ENCODE results near the gene FOXO3. TPM values are rescaled to one million over a fixed set of nuclear protein-coding genes. Genes with fewer than 3 reads are reported as not detected.

Gene FOXO3
- total and polyA plus RNA-seq, 3 donors from 2014 or later: 27.5 to 112 (median 81.5) TPM

DNA sequence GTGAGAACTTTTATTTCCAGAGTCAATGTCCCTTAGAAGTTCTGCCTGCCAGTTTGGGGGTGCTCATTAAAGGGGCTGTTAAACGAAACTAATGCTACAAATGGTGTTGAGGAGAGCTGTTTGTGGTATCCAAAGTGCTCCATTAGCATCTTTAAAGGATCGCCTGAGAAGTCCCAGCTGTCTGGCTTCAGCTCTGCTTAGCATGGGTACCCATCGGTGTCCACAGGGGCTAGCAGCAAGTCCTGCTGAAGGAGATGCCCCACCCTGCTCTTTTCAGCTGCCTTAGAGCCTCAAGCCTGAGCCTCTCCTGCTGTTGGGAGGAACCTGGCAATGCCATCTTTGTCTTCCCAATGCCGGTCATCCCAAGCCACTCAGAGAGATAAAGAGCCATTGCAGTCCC, 111.1 kb downstream of the FOXO3 start:
- H3K9me3 ChIP-seq: no peaks in the 10 kb centered on the region
- TF ChIP-seq, protein P1, sequence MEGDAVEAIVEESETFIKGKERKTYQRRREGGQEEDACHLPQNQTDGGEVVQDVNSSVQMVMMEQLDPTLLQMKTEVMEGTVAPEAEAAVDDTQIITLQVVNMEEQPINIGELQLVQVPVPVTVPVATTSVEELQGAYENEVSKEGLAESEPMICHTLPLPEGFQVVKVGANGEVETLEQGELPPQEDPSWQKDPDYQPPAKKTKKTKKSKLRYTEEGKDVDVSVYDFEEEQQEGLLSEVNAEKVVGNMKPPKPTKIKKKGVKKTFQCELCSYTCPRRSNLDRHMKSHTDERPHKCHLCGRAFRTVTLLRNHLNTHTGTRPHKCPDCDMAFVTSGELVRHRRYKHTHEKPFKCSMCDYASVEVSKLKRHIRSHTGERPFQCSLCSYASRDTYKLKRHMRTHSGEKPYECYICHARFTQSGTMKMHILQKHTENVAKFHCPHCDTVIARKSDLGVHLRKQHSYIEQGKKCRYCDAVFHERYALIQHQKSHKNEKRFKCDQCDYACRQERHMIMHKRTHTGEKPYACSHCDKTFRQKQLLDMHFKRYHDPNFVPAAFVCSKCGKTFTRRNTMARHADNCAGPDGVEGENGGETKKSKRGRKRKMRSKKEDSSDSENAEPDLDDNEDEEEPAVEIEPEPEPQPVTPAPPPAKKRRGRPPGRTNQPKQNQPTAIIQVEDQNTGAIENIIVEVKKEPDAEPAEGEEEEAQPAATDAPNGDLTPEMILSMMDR (IDR thresholded peaks at IDR 0.05): no peak
- TF ChIP-seq POLR2A (IDR thresholded peaks at IDR 0.05): no peak
- H3K27ac ChIP-seq: no peak overlapping the region
- no peaks in the 10 kb centered on the region for H3K36me3 ChIP-seq (ENCODE audit: low read depth, missing control alignments)
- WGBS, 2 donors: 63 to 73% methylated on average over 3 to 4 of the region's 4 CpGs
- intact Hi-C loops (cut with DNase I; ENCODE audit: low total_unique reads): no loop called here
- no peaks in the 10 kb centered on the region for H3K27me3 ChIP-seq
- no peak for DNase-seq
- no peak overlapping the region for H3K4me3 ChIP-seq
- H3K4me1 ChIP-seq: peaks cover 38% of the 10 kb centered on the region

DNA sequence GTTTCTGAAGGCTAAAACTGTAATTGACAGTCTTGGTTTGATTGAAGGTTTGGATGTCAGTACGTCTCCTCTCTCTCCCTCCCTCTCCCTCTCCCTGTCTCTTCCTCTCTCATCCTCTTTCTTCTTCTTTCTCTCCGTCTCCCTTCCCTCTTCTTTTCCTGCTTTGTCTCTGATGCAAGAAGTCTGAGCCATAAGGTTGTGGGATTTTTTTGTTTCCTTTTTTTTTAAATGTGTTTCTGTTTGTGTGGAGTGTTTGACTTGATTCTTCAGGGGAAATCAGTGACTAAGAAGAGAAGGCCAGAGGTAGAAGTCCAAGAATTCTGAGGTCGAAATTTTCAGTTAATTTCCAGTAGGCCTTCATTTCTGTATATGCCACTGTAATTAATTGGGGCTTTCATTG, 111.9 kb downstream of the FOXO3 start:
- Histone ChIP-seq H3K27ac (no peak overlapping the region), H3K4me1 (peaks cover 46% of the 10 kb centered on the region), H3K27me3 (no peaks in the 10 kb centered on the region), H3K4me3 (no peak overlapping the region), H3K36me3 (ENCODE audit: low read depth, missing control alignments) (no peaks in the 10 kb centered on the region), H3K9me3 (no peaks in the 10 kb centered on the region)
- intact Hi-C loops (cut with DNase I; ENCODE audit: low total_unique reads): no loop called here
- WGBS, 2 donors: 65 to 81% methylated on average over 3 of the region's 3 CpGs
- DNase-seq: no peak
- TF ChIP-seq POLR2A (IDR thresholded peaks at IDR 0.05): no peak
- TF ChIP-seq, protein P1 (IDR thresholded peaks at IDR 0.05): no peak

- intact Hi-C loops (cut with DNase I; ENCODE audit: low total_unique reads): no loop called here
- Histone ChIP-seq H3K4me3 (no peak overlapping the region), H3K36me3 (ENCODE audit: low read depth, missing control alignments) (no peaks in the 10 kb centered on the region), H3K27ac (no peak overlapping the region), H3K27me3 (no peaks in the 10 kb centered on the region), H3K4me1 (peaks cover 43% of the 10 kb centered on the region), H3K9me3 (no peaks in the 10 kb centered on the region)
- no peak for TF ChIP-seq POLR2A (IDR thresholded peaks at IDR 0.05)
- TF ChIP-seq, protein P1 (IDR thresholded peaks at IDR 0.05): no peak
- no peak for DNase-seq
- 87 to 96% methylated on average over 6 of the region's 6 CpGs for WGBS, 2 donors
Observed at GRCh38 chr6:108673153-108673552, 112.4 kb downstream of the FOXO3 start.

- 45 to 56% methylated on average over 2 of the region's 2 CpGs for WGBS, 2 donors
- Histone ChIP-seq H3K4me1 (peaks cover 46% of the 10 kb centered on the region), H3K4me3 (no peak overlapping the region), H3K27me3 (no peaks in the 10 kb centered on the region), H3K27ac (no peak overlapping the region), H3K9me3 (no peaks in the 10 kb centered on the region), H3K36me3 (ENCODE audit: low read depth, missing control alignments) (no peaks in the 10 kb centered on the region)
- TF ChIP-seq, protein P1 (IDR thresholded peaks at IDR 0.05): no peak
- TF ChIP-seq POLR2A (IDR thresholded peaks at IDR 0.05): no peak
- intact Hi-C loops (cut with DNase I; ENCODE audit: low total_unique reads): no loop called here
- no peak for DNase-seq
Observed at GRCh38 chr6:108673602-108674001, 112.9 kb downstream of the FOXO3 start.

Measured in testis (tissue), 3 donors.